ENCODE data around the gene WNT2.
"Not testable (repeated sequence)": the region's sequence is repeated elsewhere in the genome, so short reads cannot be mapped to it uniquely, and the experiment has no call there.

Gene WNT2

GRCh38 chr7:117264716-117265115 lies 58.1 kb downstream of the WNT2 start:
- Mint-ChIP-seq H3K4me3 (no peak overlapping the region), H3K9me3 (no peaks in the 10 kb centered on the region)

GRCh38 chr7:117262546-117262945 lies 60.3 kb downstream of the WNT2 start:
- Mint-ChIP-seq H3K9me3 (no peaks in the 10 kb centered on the region), H3K4me1 (ENCODE audit: low read depth) (no peaks in the 10 kb centered on the region), H3K27me3 (peaks cover 9% of the 10 kb centered on the region), H3K4me3 (no peak overlapping the region), H3K27ac (no peak overlapping the region), H3K36me3 (ENCODE audit: low read depth) (no peaks in the 10 kb centered on the region)
- no peak for DNase-seq

More at GRCh38 chr7:117264716-117265115, 58.1 kb downstream of the WNT2 start:
- H3K4me1 Mint-ChIP-seq (ENCODE audit: low read depth): peaks cover 6% of the 10 kb centered on the region
- H3K27me3 Mint-ChIP-seq: peaks cover 15% of the 10 kb centered on the region
- no peak overlapping the region for H3K27ac Mint-ChIP-seq
- no peaks in the 10 kb centered on the region for H3K36me3 Mint-ChIP-seq (ENCODE audit: low read depth)
- DNase-seq: no peak

GRCh38 chr7:117259615-117260014 lies 63.2 kb downstream of the WNT2 start:
- no peak overlapping the region for H3K27ac Mint-ChIP-seq
- H3K27me3 Mint-ChIP-seq: peaks cover 5% of the 10 kb centered on the region
- H3K9me3 Mint-ChIP-seq: no peaks in the 10 kb centered on the region
- no peaks in the 10 kb centered on the region for H3K4me1 Mint-ChIP-seq (ENCODE audit: low read depth)
- DNase-seq: no peak
- H3K36me3 Mint-ChIP-seq (ENCODE audit: low read depth): no peaks in the 10 kb centered on the region
- H3K4me3 Mint-ChIP-seq: no peak overlapping the region

GRCh38 chr7:117251687-117252086 lies 71.2 kb downstream of the WNT2 start:
- H3K36me3 Mint-ChIP-seq (ENCODE audit: low read depth): no peaks in the 10 kb centered on the region
- H3K9me3 Mint-ChIP-seq: no peaks in the 10 kb centered on the region
- H3K27ac Mint-ChIP-seq: no peak overlapping the region
- no peak for DNase-seq
- no peaks in the 10 kb centered on the region for H3K4me1 Mint-ChIP-seq (ENCODE audit: low read depth)
- peaks cover 3% of the 10 kb centered on the region for H3K27me3 Mint-ChIP-seq
- H3K4me3 Mint-ChIP-seq: no peak overlapping the region

GRCh38 chr7:117250801-117251200 lies 72.1 kb downstream of the WNT2 start:
- H3K4me3 Mint-ChIP-seq: no peak overlapping the region
- DNase-seq: no peak
- no peak overlapping the region for H3K27ac Mint-ChIP-seq
- H3K36me3 Mint-ChIP-seq (ENCODE audit: low read depth): no peaks in the 10 kb centered on the region
- no peaks in the 10 kb centered on the region for H3K4me1 Mint-ChIP-seq (ENCODE audit: low read depth)
- H3K9me3 Mint-ChIP-seq: no peaks in the 10 kb centered on the region
- peaks cover 3% of the 10 kb centered on the region for H3K27me3 Mint-ChIP-seq

GRCh38 chr7:117250245-117250644 lies 72.6 kb downstream of the WNT2 start:
- no peak overlapping the region for H3K4me3 Mint-ChIP-seq
- H3K9me3 Mint-ChIP-seq: no peaks in the 10 kb centered on the region
- no peaks in the 10 kb centered on the region for H3K36me3 Mint-ChIP-seq (ENCODE audit: low read depth)
- DNase-seq: no peak
- H3K27me3 Mint-ChIP-seq: peaks cover 3% of the 10 kb centered on the region
- H3K4me1 Mint-ChIP-seq (ENCODE audit: low read depth): no peaks in the 10 kb centered on the region
- no peak overlapping the region for H3K27ac Mint-ChIP-seq

- no peak overlapping the region for H3K27ac Mint-ChIP-seq
- no peaks in the 10 kb centered on the region for H3K36me3 Mint-ChIP-seq (ENCODE audit: low read depth)
- no peak for DNase-seq
- no peaks in the 10 kb centered on the region for H3K27me3 Mint-ChIP-seq
- H3K9me3 Mint-ChIP-seq: no peaks in the 10 kb centered on the region
- no peak overlapping the region for H3K4me3 Mint-ChIP-seq
- no peaks in the 10 kb centered on the region for H3K4me1 Mint-ChIP-seq (ENCODE audit: low read depth)
These were observed 73.2 kb downstream of the WNT2 start for GRCh38 chr7:117249696-117250095.

- H3K27me3 Mint-ChIP-seq: no peaks in the 10 kb centered on the region
- H3K36me3 Mint-ChIP-seq (ENCODE audit: low read depth): no peaks in the 10 kb centered on the region
- DNase-seq: no peak
- H3K4me3 Mint-ChIP-seq: no peak overlapping the region
- H3K9me3 Mint-ChIP-seq: no peaks in the 10 kb centered on the region
- no peak overlapping the region for H3K27ac Mint-ChIP-seq
- no peaks in the 10 kb centered on the region for H3K4me1 Mint-ChIP-seq (ENCODE audit: low read depth)
These were observed 74.0 kb downstream of the WNT2 start for GRCh38 chr7:117248829-117249228.

GRCh38 chr7:117247809-117248208 lies 75.0 kb downstream of the WNT2 start:
- H3K27me3 Mint-ChIP-seq: peaks cover 3% of the 10 kb centered on the region
- no peak for DNase-seq
- no peak overlapping the region for H3K27ac Mint-ChIP-seq
- no peaks in the 10 kb centered on the region for H3K36me3 Mint-ChIP-seq (ENCODE audit: low read depth)
- H3K4me1 Mint-ChIP-seq (ENCODE audit: low read depth): no peaks in the 10 kb centered on the region
- H3K4me3 Mint-ChIP-seq: no peak overlapping the region
- no peaks in the 10 kb centered on the region for H3K9me3 Mint-ChIP-seq

GRCh38 chr7:117245703-117246102 lies 77.2 kb downstream of the WNT2 start:
- H3K9me3 Mint-ChIP-seq; H3K27ac Mint-ChIP-seq; H3K4me3 Mint-ChIP-seq; H3K36me3 Mint-ChIP-seq (ENCODE audit: low read depth); DNase-seq; H3K4me1 Mint-ChIP-seq (ENCODE audit: low read depth): not testable (repeated sequence)
- peaks cover 21% of the 10 kb centered on the region for H3K27me3 Mint-ChIP-seq

GRCh38 chr7:117243390-117243789 lies 79.5 kb downstream of the WNT2 start:
- Mint-ChIP-seq H3K4me3 (no peak overlapping the region), H3K27ac (no peak overlapping the region), H3K27me3 (peaks cover 38% of the 10 kb centered on the region), H3K4me1 (ENCODE audit: low read depth) (no peaks in the 10 kb centered on the region), H3K36me3 (ENCODE audit: low read depth) (no peaks in the 10 kb centered on the region), H3K9me3 (no peaks in the 10 kb centered on the region)
- DNase-seq: no peak

- H3K27ac Mint-ChIP-seq: no peak overlapping the region
- H3K27me3 Mint-ChIP-seq: peaks cover 42% of the 10 kb centered on the region
These were observed 81.8 kb downstream of the WNT2 start for GRCh38 chr7:117241088-117241487.

GRCh38 chr7:117238937-117239336 lies 83.9 kb downstream of the WNT2 start:
- H3K9me3 Mint-ChIP-seq: peaks cover 3% of the 10 kb centered on the region
- H3K27ac Mint-ChIP-seq: no peak overlapping the region
- H3K4me1 Mint-ChIP-seq (ENCODE audit: low read depth): no peaks in the 10 kb centered on the region
- H3K4me3 Mint-ChIP-seq: no peak overlapping the region
- peaks cover 42% of the 10 kb centered on the region for H3K27me3 Mint-ChIP-seq
- H3K36me3 Mint-ChIP-seq (ENCODE audit: low read depth): no peaks in the 10 kb centered on the region
- DNase-seq: no peak

More at GRCh38 chr7:117241088-117241487, 81.8 kb downstream of the WNT2 start:
- H3K36me3 Mint-ChIP-seq (ENCODE audit: low read depth): no peaks in the 10 kb centered on the region
- H3K9me3 Mint-ChIP-seq: no peaks in the 10 kb centered on the region
- no peaks in the 10 kb centered on the region for H3K4me1 Mint-ChIP-seq (ENCODE audit: low read depth)
- H3K4me3 Mint-ChIP-seq: no peak overlapping the region
- no peak for DNase-seq

- Mint-ChIP-seq H3K27ac (no peak overlapping the region), H3K36me3 (ENCODE audit: low read depth) (no peaks in the 10 kb centered on the region), H3K9me3 (peaks cover 3% of the 10 kb centered on the region), H3K4me3 (no peak overlapping the region), H3K27me3 (peaks cover 42% of the 10 kb centered on the region), H3K4me1 (ENCODE audit: low read depth) (no peaks in the 10 kb centered on the region)
- no peak for DNase-seq
These were observed 84.4 kb downstream of the WNT2 start for GRCh38 chr7:117238472-117238871.

GRCh38 chr7:117237646-117238045 lies 85.2 kb downstream of the WNT2 start:
- no peaks in the 10 kb centered on the region for H3K4me1 Mint-ChIP-seq (ENCODE audit: low read depth)
- H3K4me3 Mint-ChIP-seq: no peak overlapping the region
- DNase-seq: no peak
- no peak overlapping the region for H3K27ac Mint-ChIP-seq
- peaks cover 38% of the 10 kb centered on the region for H3K27me3 Mint-ChIP-seq
- H3K9me3 Mint-ChIP-seq: peaks cover 3% of the 10 kb centered on the region
- H3K36me3 Mint-ChIP-seq (ENCODE audit: low read depth): no peaks in the 10 kb centered on the region

- Mint-ChIP-seq H3K4me3 (no peak overlapping the region), H3K36me3 (ENCODE audit: low read depth) (no peaks in the 10 kb centered on the region), H3K4me1 (ENCODE audit: low read depth) (no peaks in the 10 kb centered on the region), H3K9me3 (peaks cover 4% of the 10 kb centered on the region), H3K27ac (no peak overlapping the region), H3K27me3 (no peaks in the 10 kb centered on the region)
- DNase-seq: no peak
These were observed 91.9 kb downstream of the WNT2 start for GRCh38 chr7:117231047-117231359.
